ENCODE data around the gene KIF1B.
"Not testable (repeated sequence)": the region's sequence is repeated elsewhere in the genome, so short reads cannot be mapped to it uniquely, and the experiment has no call there.

The KIF1B gene

GRCh38 chr1:10407201-10407600, 196.8 kb downstream of the KIF1B start:
- Histone ChIP-seq H3K27me3 (ENCODE audit: insufficient read depth, low read length) (no peaks in the 10 kb centered on the region), H3K9ac (ENCODE audit: low read length) (no peak overlapping the region), H3F3A (ENCODE audit: insufficient read depth, low read length) (no peaks in the 10 kb centered on the region), H4K20me1 (ENCODE audit: insufficient read depth, low read length) (no peaks in the 10 kb centered on the region), H3K4me3 (ENCODE audit: low read depth, low read length, poor library complexity, severe bottlenecking) (no peak overlapping the region), H3K4me2 (ENCODE audit: low read length) (no peak overlapping the region), H3K79me2 (ENCODE audit: insufficient read depth, low read length) (no peaks in the 10 kb centered on the region), H2AFZ (ENCODE audit: low read length) (no peak overlapping the region), H3K4me1 (ENCODE audit: insufficient read depth, low read length, severe bottlenecking) (no peaks in the 10 kb centered on the region), H3K36me3 (ENCODE audit: insufficient read depth, low read length) (peaks cover 92% of the 10 kb centered on the region), H3K9me2 (ENCODE audit: low read depth, low read length) (no peaks in the 10 kb centered on the region), H3K9me3 (ENCODE audit: low read length) (no peaks in the 10 kb centered on the region), H3K27ac (ENCODE audit: low read depth, low read length, poor library complexity, severe bottlenecking) (no peak overlapping the region)
- no peak for TF ChIP-seq EZH2 (IDR thresholded peaks at IDR 0.05; ENCODE audit: borderline replicate concordance, low read length)
- no peak for TF ChIP-seq CTCF (IDR thresholded peaks at IDR 0.05; ENCODE audit: low read length)

- H3K27me3 ChIP-seq (ENCODE audit: insufficient read depth, low read length) = no peaks in the 10 kb centered on the region
- H3K4me1 ChIP-seq (ENCODE audit: insufficient read depth, low read length, severe bottlenecking) = no peaks in the 10 kb centered on the region
- TF ChIP-seq CTCF (IDR thresholded peaks at IDR 0.05; ENCODE audit: low read length) (no peak), EZH2 (IDR thresholded peaks at IDR 0.05; ENCODE audit: borderline replicate concordance, low read length) (no peak)
- H4K20me1 ChIP-seq (ENCODE audit: insufficient read depth, low read length) = no peaks in the 10 kb centered on the region
- H3K9me2 ChIP-seq (ENCODE audit: low read depth, low read length) = no peaks in the 10 kb centered on the region
- H3K27ac ChIP-seq (ENCODE audit: low read depth, low read length, poor library complexity, severe bottlenecking) = no peak overlapping the region
- H3K36me3 ChIP-seq (ENCODE audit: insufficient read depth, low read length) = peaks cover 90% of the 10 kb centered on the region
- no peak overlapping the region for H3K4me3 ChIP-seq (ENCODE audit: low read depth, low read length, poor library complexity, severe bottlenecking)
- H3K4me2 ChIP-seq (ENCODE audit: low read length) = no peak overlapping the region
- H3K79me2 ChIP-seq (ENCODE audit: insufficient read depth, low read length) = no peaks in the 10 kb centered on the region
- H2AFZ ChIP-seq (ENCODE audit: low read length) = no peak overlapping the region
- H3K9ac ChIP-seq (ENCODE audit: low read length) = no peak overlapping the region
- no peaks in the 10 kb centered on the region for H3F3A ChIP-seq (ENCODE audit: insufficient read depth, low read length)
- H3K9me3 ChIP-seq (ENCODE audit: low read length) = no peaks in the 10 kb centered on the region
These were observed 205.0 kb downstream of the KIF1B start for GRCh38 chr1:10415211-10415930.

GRCh38 chr1:10415967-10416366, 205.6 kb downstream of the KIF1B start:
- H3K27ac ChIP-seq (ENCODE audit: low read depth, low read length, poor library complexity, severe bottlenecking); H3K4me2 ChIP-seq (ENCODE audit: low read length); H2AFZ ChIP-seq (ENCODE audit: low read length); H3K27me3 ChIP-seq (ENCODE audit: insufficient read depth, low read length); H3K4me1 ChIP-seq (ENCODE audit: insufficient read depth, low read length, severe bottlenecking); H3K9me2 ChIP-seq (ENCODE audit: low read depth, low read length); H3K9me3 ChIP-seq (ENCODE audit: low read length); H4K20me1 ChIP-seq (ENCODE audit: insufficient read depth, low read length); H3F3A ChIP-seq (ENCODE audit: insufficient read depth, low read length); H3K9ac ChIP-seq (ENCODE audit: low read length); H3K79me2 ChIP-seq (ENCODE audit: insufficient read depth, low read length); H3K4me3 ChIP-seq (ENCODE audit: low read depth, low read length, poor library complexity, severe bottlenecking): not testable (repeated sequence)
- H3K36me3 ChIP-seq (ENCODE audit: insufficient read depth, low read length) = peaks cover 88% of the 10 kb centered on the region

- not testable (repeated sequence) for H2AFZ ChIP-seq (ENCODE audit: low read length); H4K20me1 ChIP-seq (ENCODE audit: insufficient read depth, low read length); H3K27me3 ChIP-seq (ENCODE audit: insufficient read depth, low read length); H3K9me3 ChIP-seq (ENCODE audit: low read length); H3K4me3 ChIP-seq (ENCODE audit: low read depth, low read length, poor library complexity, severe bottlenecking); H3K9ac ChIP-seq (ENCODE audit: low read length); H3F3A ChIP-seq (ENCODE audit: insufficient read depth, low read length); H3K27ac ChIP-seq (ENCODE audit: low read depth, low read length, poor library complexity, severe bottlenecking); H3K9me2 ChIP-seq (ENCODE audit: low read depth, low read length); H3K4me2 ChIP-seq (ENCODE audit: low read length); H3K79me2 ChIP-seq (ENCODE audit: insufficient read depth, low read length); H3K4me1 ChIP-seq (ENCODE audit: insufficient read depth, low read length, severe bottlenecking)
- H3K36me3 ChIP-seq (ENCODE audit: insufficient read depth, low read length) = peaks cover 63% of the 10 kb centered on the region
These were observed 208.4 kb downstream of the KIF1B start for GRCh38 chr1:10418741-10419140.

All from OCI-LY1 (cell line).